Tibial nerve (tissue), 4 donors: ENCODE data around the gene TMEM132E. TPM values are rescaled to one million over a fixed set of nuclear protein-coding genes. Genes with fewer than 3 reads are reported as not detected.

ENCODE experiments used
- DNase-seq, 2 donors: peaks; one replicate each; pipeline ENCODE4 v3.0.0-alpha.2; 2019; ENCODE audit warnings: low spot score in 2 of 2
- H3K27ac ChIP-seq, 4 donors: fragments of 200-600 bp; sonication (generic) in 3 of 4; one replicate each; pipeline ENCODE4 v1.5.1; 2017 to 2019; ENCODE audit warnings: mild to moderate bottlenecking in 1 of 4
- H3K27me3 ChIP-seq, 2 donors: fragments of 200-600 bp; sonication (generic) in 1 of 2; one replicate each; pipeline versions ENCODE4 v1.5.1 to v1.6.0; 2017 to 2019
- H3K36me3 ChIP-seq, 3 donors: fragments of 200-600 bp; sonication (generic); one replicate each; pipeline ENCODE4 v1.5.1; 2018 to 2019
- H3K4me1 ChIP-seq, 4 donors: fragments of 200-600 bp; sonication (generic) in 3 of 4; one replicate each; pipeline ENCODE4 v1.5.1; 2017 to 2019
- H3K4me3 ChIP-seq, 4 donors: fragments of 200-600 bp; sonication (generic) in 3 of 4; one replicate each; pipeline ENCODE4 v1.5.1; 2017 to 2019; ENCODE audit warnings: mild to moderate bottlenecking in 1 of 4, moderate library complexity in 1 of 4
- H3K9me3 ChIP-seq, 4 donors: fragments of 200-600 bp; sonication (generic) in 3 of 4; one replicate each; pipeline ENCODE4 v1.5.1; 2017 to 2019
- CTCF ChIP-seq, 5 experiments: fragments of 200-600 bp in 3 of 5; fragments of 450-650 bp in 2 of 5; sonication (generic) in 3 of 5; IDR thresholded peaks; one replicate each; pipeline ENCODE4 v1.5.1; 2016 to 2019; ENCODE audit warnings: antibody characterized with exemption in 5 of 5, mild to moderate bottlenecking in 3 of 5, moderate library complexity in 2 of 5
- EP300 ChIP-seq, 2 donors: sonication (generic); formaldehyde crosslinking; IDR thresholded peaks; one replicate each; pipeline ENCODE4 v1.6.1; 2017; ENCODE audit warnings: antibody characterized with exemption in 2 of 2, mild to moderate bottlenecking in 1 of 2
- POLR2A ChIP-seq, 2 donors: fragments of 450-650 bp; IDR thresholded peaks; one replicate each; pipeline ENCODE4 v1.6.1; 2017; ENCODE audit warnings: antibody characterized with exemption in 2 of 2, mild to moderate bottlenecking in 2 of 2, moderate library complexity in 2 of 2
- WGBS, 2 donors: methylation state at CpG; one replicate each; pipeline ENCODE4 v1.1.5; 2018; 5-methylcytosine and 5-hydroxymethylcytosine counted together
- total RNA-seq, 4 donors: library from RNA; depleted of rRNA; stranded (reverse); fragments of >200 nt; gene quantifications; one replicate each; pipeline ENCODE4 v1.1.0, GENCODE V29; 2016

Gene TMEM132E
- total RNA-seq, 4 donors from 2014 or later = 0.42 to 0.59 TPM; not detected in 2

GRCh38 chr17:34589120-34589965 lies 10.0 kb downstream of the TMEM132E start:
- no peaks in the 10 kb centered on the region for H3K4me1 ChIP-seq
- H3K27ac ChIP-seq = no peak overlapping the region
- no peaks in the 10 kb centered on the region for H3K9me3 ChIP-seq
- DNase-seq = no peak
- TF ChIP-seq CTCF (IDR thresholded peaks at IDR 0.05) (no peak), EP300 (IDR thresholded peaks at IDR 0.05) (no peak), POLR2A (IDR thresholded peaks at IDR 0.05) (no peak)
- H3K36me3 ChIP-seq = no peaks in the 10 kb centered on the region
- WGBS, 2 donors = 78 to 80% methylated on average over 11 of the region's 11 CpGs
- peaks cover 0 to 39% of the 10 kb centered on the region in 2 donors for H3K27me3 ChIP-seq
- no peak overlapping the region for H3K4me3 ChIP-seq

- H3K36me3 ChIP-seq = no peaks in the 10 kb centered on the region
- H3K27me3 ChIP-seq = peaks cover 0 to 30% of the 10 kb centered on the region in 2 donors
- TF ChIP-seq CTCF (IDR thresholded peaks at IDR 0.05) (no peak), POLR2A (IDR thresholded peaks at IDR 0.05) (no peak), EP300 (IDR thresholded peaks at IDR 0.05) (no peak)
- no peaks in the 10 kb centered on the region for H3K9me3 ChIP-seq
- no peaks in the 10 kb centered on the region for H3K4me1 ChIP-seq
- 32 to 34% methylated on average over 4 of the region's 4 CpGs for whole genome bisulfite sequencing, 2 donors
- no peak overlapping the region for H3K27ac ChIP-seq
- DNase-seq = no peak
- no peak overlapping the region for H3K4me3 ChIP-seq
Observed at GRCh38 chr17:34592002-34592401, 12.6 kb downstream of the TMEM132E start.

- 21 to 26% methylated on average over 5 of the region's 5 CpGs for WGBS, 2 donors
- TF ChIP-seq CTCF (IDR thresholded peaks at IDR 0.05) (no peak), EP300 (IDR thresholded peaks at IDR 0.05) (no peak), POLR2A (IDR thresholded peaks at IDR 0.05) (no peak)
- Histone ChIP-seq H3K27me3 (peaks cover 0 to 6% of the 10 kb centered on the region in 2 donors), H3K4me1 (no peaks in the 10 kb centered on the region), H3K9me3 (no peaks in the 10 kb centered on the region), H3K4me3 (no peak overlapping the region), H3K36me3 (no peaks in the 10 kb centered on the region), H3K27ac (no peak overlapping the region)
- DNase-seq = no peak
Observed at GRCh38 chr17:34596920-34597319, 17.5 kb downstream of the TMEM132E start.

- no peak for DNase-seq
- Histone ChIP-seq H3K27me3 (peaks cover 0 to 10% of the 10 kb centered on the region in 2 donors), H3K9me3 (no peaks in the 10 kb centered on the region), H3K36me3 (no peaks in the 10 kb centered on the region), H3K4me1 (no peaks in the 10 kb centered on the region), H3K4me3 (no peak overlapping the region), H3K27ac (no peak overlapping the region)
- 47 to 70% methylated on average over 2 of the region's 2 CpGs for WGBS, 2 donors
- TF ChIP-seq CTCF (IDR thresholded peaks at IDR 0.05) (no peak), POLR2A (IDR thresholded peaks at IDR 0.05) (no peak)
Observed at GRCh38 chr17:34598161-34598776, 18.9 kb downstream of the TMEM132E start.

GRCh38 chr17:34601416-34601815 lies 22.0 kb downstream of the TMEM132E start:
- TF ChIP-seq EP300 (IDR thresholded peaks at IDR 0.05) (no peak), CTCF (IDR thresholded peaks at IDR 0.05) (no peak), POLR2A (IDR thresholded peaks at IDR 0.05) (no peak)
- WGBS, 2 donors = 57 to 68% methylated on average over 3 of the region's 3 CpGs
- Histone ChIP-seq H3K4me1 (no peaks in the 10 kb centered on the region), H3K27ac (no peak overlapping the region), H3K4me3 (no peak overlapping the region), H3K36me3 (no peaks in the 10 kb centered on the region), H3K9me3 (no peaks in the 10 kb centered on the region), H3K27me3 (peaks cover 0 to 4% of the 10 kb centered on the region in 2 donors)
- DNase-seq = no peak
